Measurements from ENCODE around the gene SARNP. TPM values are rescaled to one million over a fixed set of nuclear protein-coding genes. Genes with fewer than 3 reads are reported as not detected.
"Not testable (repeated sequence)": the region's sequence is repeated elsewhere in the genome, so short reads cannot be mapped to it uniquely, and the experiment has no call there.

Gene SARNP, protein sequence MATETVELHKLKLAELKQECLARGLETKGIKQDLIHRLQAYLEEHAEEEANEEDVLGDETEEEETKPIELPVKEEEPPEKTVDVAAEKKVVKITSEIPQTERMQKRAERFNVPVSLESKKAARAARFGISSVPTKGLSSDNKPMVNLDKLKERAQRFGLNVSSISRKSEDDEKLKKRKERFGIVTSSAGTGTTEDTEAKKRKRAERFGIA
- polyA plus RNA-seq = 10 to 100 TPM; 40.8 to 85.6 (median 65.7) TPM

DNA sequence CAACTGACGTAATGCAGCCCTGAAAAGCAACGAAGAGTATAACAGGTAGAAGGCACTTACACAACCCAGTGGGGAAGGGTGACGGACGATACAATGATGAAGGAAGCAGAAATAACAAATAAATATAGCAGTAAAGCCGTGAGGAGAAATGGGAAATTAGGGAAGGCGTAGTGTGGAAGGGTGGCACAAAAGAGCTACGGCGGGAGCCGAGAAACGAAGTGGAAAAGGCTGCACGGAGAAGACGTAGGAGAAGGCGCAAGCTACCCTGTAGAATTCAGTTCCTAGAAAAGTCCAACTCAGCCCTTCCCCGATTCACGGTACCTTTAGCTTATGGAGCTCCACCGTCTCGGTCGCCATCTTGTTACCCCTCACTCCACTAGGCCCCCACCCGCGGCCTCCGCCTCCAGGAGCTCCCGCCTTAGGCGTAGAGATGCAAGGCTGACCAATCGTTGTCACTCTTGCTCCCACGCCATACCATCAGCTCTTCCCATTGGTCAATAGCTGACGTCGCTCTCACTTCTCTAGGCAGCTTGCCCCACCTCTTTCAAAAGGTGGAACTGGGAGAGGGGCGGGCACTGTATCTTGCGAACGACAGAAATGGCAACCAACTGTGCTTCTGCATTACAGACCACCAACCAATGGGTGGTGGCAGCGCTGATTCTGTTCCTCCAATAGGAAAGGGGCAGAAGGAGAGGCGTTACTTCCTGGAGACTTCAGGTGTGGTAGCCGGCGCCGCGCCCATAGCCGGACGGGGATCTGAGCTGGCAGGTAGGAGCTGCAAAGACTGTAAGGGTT lies at the start of gene SARNP, which contains the start of gene ORMDL2:
Gene SARNP, minus strand, starts transcription at position 380 of the 795 bp plus-strand sequence. Its CDS starts 23 bp downstream, at position 357.
Gene ORMDL2, plus strand, starts transcription at position 697 of the 795 bp plus-strand sequence. CDS start 959 bp downstream, outside the sequence.
- H3K27ac ChIP-seq (ENCODE audit: low read depth, low read length) = peak within 1 kb of the TSS; percentile 24
- WGBS, 3 donors = 0 to 1% (median 0%) methylated on average over 38 of the region's 38 CpGs

DNA sequence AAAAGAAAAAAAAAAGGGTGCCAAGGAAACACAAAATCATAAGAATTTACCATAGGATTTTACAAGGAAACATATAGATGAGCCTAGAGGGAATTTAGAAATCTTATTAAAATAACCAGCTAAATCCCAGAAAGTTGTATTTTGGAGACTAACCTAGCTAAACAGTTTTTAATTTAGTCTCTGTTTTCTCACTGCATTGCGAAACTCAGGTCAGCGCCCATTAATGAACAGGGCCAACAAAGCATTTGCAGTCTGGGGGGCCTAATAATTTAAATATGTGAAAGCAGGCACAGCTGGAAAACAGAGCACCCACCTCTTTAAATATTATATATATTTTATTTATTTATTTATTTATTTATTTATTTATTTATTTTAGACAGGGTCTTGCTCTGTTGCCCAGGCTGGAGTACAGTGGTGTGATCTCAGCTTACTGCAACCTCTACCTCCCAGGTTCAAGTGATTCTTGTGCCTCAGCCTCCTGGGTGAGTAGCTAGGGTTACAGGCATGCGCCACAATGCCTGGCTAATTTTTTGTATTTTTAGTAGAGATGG lies 49.0 kb upstream of the SARNP start:
- 98 to 100% (median 98%) methylated on average over 3 of the region's 3 CpGs for WGBS, 3 donors
- H3K27ac ChIP-seq (ENCODE audit: low read depth, low read length) = not testable (repeated sequence)

DNA sequence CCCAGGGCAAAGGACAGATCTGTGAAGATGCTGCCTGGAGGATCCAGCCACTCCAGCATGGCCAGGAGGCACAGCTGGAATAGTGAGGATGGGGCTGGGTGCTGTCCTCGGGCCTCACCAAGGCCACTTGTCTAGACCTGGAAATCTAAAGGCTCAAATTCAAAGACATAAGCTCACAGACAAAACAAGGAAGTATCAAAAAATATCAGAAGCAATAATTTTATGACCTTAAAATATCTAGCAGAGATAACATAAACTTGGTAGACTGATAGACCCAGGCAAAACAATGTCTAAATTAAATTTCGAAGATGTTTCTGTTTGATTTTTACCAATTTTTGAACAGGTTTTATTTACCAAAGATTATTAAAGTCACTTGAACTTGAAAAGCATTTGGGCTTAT lies 47.8 kb upstream of the SARNP start:
- 85 to 98% (median 92%) methylated on average over 2 of the region's 2 CpGs for WGBS, 3 donors
- H3K27ac ChIP-seq (ENCODE audit: low read depth, low read length) = no peak overlapping the region

DNA sequence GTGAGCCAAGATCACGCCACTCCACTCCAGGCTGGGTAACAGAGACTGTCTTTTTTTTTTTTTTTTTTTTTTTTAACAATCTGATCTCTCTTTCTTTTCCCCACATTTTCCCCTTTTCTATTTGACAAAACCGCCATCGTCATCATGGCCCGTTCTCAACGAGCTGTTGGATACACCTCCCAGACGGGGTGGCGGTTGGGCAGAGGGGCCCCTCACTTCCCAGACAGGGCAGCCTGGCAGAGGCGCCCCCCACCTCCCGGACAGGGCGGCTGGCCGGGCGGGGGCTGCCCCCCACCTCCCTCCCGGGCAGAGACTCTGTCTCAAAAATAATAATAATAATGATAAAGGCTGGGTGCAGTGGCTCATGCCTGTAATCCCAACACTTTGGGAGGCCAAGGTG lies 45.4 kb upstream of the SARNP start:
- H3K27ac ChIP-seq (ENCODE audit: low read depth, low read length) = not testable (repeated sequence)
- WGBS, 3 donors = 94 to 97% (median 95%) methylated on average over 13 of the region's 13 CpGs

DNA sequence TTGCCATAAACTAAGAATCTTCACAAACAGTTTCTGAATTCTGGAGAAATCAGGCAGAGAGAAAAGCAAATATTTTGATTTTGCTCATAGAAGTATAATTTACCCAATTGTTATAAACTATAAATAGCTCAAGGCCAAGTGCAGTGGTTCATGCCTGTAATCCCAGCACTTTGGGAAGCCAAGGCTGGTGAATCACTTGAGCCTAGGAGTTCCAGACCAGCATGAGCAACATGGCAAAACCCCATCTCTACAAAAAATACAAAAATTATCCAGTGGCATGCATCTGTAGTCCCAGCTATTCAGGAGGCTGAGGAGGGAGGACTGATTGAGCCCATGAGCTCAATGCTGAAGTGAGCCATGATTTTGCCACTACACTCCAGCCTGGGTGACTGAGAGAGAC lies 44.8 kb upstream of the SARNP start:
- no peak overlapping the region for H3K27ac ChIP-seq (ENCODE audit: low read depth, low read length)

DNA sequence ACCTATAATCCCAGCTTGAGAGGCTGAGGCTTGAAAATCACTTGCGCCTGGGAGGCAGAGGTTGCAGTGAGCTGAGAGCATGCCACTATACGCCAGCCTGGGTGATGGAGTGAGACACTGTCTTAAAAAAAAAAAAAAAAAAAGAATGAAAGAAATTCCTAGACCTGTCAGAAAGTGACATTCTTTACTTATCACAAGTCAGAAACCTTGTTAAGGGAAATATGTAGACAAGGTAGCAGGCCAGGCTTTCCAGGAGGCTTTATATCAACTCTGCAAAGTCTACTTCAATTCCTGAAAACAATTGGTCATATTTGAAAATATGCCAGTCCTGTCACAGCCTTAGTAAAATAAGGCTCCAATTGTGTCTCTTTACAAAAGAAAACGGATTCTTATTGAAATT lies 44.3 kb upstream of the SARNP start:
- H3K27ac ChIP-seq (ENCODE audit: low read depth, low read length) = no peak overlapping the region
- WGBS, 3 donors = 85 to 90% (median 88%) methylated on average over 3 of the region's 3 CpGs

DNA sequence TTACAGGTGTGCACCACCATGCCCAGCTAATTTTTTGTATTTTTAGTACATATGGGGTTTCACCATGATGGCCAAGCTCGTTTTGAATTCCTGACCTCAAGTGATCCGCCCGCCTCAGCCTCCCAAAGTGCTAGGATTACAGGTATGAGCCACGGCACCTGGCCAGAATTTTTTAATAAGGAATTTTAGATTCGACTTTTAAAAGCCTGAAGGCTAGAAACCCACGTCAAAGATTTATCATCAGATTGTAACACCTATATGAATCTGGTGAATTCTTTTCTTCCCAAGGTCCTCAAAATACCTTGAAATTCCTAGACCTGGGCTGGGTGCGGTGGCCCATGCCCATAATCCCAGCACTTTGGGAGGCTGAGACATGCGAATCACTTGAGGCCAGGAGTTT lies 43.9 kb upstream of the SARNP start:
- WGBS, 3 donors = 91 to 97% (median 95%) methylated on average over 8 of the region's 8 CpGs
- H3K27ac ChIP-seq (ENCODE audit: low read depth, low read length) = no peak overlapping the region

DNA sequence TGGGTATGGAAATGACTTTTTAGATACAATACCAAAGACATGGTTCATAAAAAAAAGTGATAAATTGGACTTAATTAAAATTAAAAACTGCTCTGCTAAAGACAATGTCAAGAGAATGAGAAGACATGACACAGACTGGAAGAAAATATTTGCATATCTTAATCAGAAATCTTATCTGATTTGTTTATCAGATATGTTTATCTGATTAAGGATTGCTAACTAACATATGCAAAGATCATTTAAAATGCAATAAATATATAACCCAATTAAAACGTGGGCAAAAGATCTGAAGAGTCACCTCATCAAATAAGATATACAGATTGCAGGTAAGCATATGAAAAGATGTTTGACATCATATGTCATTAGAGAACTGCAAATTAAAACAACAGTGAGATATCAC lies 35.2 kb upstream of the SARNP start:
- no peak overlapping the region for H3K27ac ChIP-seq (ENCODE audit: low read depth, low read length)
- 29 to 63% (median 47%) methylated on average over 1 of the region's 1 CpG for WGBS, 3 donors

DNA sequence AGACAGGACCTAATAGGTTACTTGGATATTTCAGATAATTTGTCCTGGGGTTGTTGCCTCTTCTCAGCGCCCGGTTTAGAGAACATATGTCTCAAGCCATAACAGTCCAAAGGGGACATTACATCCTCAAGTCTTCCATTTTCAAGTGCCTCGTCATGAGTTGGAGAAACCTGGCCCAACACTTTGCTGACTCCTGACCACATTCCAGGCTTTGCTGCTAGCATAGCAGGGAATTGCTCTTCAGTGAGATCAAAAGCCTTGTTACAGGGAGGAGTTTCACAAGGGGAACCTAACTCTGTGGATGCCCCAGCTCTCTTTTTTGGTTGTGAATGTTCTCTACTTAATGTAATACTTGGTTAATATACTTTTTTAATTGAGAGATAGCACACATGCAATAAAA lies 33.4 kb upstream of the SARNP start:
- H3K27ac ChIP-seq (ENCODE audit: low read depth, low read length) = peak overlapping the region; percentile 3
- WGBS, 3 donors = 79 to 84% (median 84%) methylated on average over 3 of the region's 3 CpGs

DNA sequence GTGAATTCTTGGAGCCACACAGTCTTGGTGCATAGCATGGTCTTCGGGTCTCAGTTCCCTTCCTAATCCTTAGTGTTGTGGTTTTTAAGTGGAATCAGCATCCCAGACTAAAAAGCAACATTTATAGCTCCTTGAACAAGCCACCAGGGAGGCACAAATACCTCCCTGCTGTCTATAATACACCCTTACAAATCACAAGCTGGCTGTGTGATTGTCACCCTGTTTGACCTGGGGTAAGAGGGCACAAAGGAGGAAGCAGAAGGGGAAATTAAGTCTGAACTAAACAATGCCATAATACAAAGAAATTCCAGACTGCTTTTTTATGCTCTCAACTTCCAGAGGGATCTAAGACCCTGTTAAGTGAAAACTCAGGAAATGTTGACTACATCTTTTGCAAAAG lies 32.9 kb upstream of the SARNP start:
- WGBS, 3 donors = 25 to 36% (median 33%) methylated on average over 1 of the region's 1 CpG
- H3K27ac ChIP-seq (ENCODE audit: low read depth, low read length) = peak overlapping the region; percentile 3

DNA sequence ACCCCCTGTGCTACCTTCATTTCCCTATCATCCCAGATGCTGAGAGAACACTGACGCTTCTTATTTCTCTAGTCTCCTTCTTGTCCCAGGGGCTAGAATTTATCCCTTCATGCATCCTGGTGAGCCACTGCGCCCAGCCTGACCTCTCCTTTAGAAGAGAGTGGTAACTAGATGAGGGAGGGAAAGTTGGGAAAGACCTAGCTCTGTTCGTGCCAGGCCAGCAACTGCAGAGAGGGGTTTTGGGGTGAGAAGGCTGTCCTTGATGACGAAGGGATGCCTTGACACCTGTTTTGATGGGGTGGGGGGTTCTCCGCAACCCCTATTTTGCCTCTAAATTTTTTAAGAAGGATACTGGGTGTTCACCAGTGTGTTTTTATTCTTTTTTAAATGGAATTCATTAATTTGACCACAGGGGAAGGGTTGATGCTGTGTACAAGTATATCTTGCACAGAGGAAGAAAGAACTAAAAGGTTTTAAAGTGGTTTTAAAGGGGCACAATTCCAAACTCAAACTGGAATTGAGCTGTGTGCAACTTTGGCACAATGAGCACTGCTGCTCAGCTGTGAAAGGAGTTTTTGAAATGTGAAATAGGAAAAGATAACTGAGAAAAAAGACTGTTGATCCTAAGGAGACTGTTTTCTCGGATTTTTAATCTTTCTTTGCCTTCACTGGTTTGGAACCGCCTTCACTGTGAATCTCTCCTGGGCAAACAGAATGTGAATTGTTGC lies 32.3 kb upstream of the SARNP start:
- 70 to 78% (median 72%) methylated on average over 7 of the region's 7 CpGs for WGBS, 3 donors
- peak overlapping the region; percentile 42 for H3K27ac ChIP-seq (ENCODE audit: low read depth, low read length)

DNA sequence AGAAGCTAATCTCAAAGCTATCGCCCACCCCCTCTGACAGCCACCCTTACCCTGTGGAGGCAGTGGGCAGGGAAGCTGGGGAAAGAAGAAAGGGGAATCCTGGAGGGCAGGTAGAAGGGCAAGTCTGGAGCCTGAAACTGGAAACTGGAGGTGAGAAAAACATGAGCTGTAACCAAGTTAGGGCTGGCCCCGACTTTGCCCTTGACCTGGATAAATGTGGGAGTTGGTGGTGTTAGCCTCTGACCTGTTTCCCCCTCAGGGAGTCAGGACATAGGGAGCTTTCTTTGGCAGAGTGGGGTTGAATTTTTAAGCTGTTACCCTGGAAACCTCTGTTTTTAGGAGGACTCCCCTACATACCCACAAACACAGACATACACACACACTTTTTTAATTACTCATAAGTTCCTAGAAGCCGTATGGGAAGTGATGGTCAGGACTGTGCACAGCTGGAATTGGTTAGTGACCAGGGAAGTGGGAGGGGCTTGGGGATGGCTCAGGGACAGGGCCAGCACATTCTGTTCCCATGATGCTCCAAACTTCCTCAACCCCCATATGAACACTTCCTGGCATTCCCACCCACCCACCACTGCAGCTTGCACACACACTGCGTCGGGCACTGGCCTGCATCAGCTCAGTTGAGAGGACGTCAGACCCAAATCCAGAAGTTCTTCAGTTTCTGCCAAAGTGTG lies 30.2 kb upstream of the SARNP start:
- WGBS, 3 donors = 15 to 51% (median 17%) methylated on average over 6 of the region's 6 CpGs

DNA sequence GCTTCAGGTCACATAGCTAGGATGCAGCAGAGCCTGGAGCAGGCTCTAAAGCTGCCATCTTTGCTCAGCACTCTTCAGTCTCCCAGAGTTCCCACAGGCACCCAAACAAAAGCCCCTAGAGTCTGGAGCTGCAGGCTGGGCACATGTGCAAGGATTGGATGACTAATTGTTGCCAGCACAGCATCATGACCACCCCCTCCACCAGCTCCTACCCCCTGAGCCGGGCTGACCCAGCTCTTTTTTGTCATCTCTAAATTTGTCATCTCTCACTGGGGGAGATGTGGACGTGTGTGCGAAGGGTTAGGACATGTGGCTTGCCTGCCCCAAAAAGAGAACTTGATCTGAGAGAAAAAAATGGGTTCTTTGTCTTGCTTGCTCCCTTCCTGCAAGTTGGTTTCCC lies 29.5 kb upstream of the SARNP start:
- 35 to 51% (median 41%) methylated on average over 3 of the region's 3 CpGs for WGBS, 3 donors
- H3K27ac ChIP-seq (ENCODE audit: low read depth, low read length) = peak overlapping the region; percentile 95

More for the DNA sequence above, 30.2 kb upstream of the SARNP start:
- peak overlapping the region; percentile 95 for H3K27ac ChIP-seq (ENCODE audit: low read depth, low read length)

DNA sequence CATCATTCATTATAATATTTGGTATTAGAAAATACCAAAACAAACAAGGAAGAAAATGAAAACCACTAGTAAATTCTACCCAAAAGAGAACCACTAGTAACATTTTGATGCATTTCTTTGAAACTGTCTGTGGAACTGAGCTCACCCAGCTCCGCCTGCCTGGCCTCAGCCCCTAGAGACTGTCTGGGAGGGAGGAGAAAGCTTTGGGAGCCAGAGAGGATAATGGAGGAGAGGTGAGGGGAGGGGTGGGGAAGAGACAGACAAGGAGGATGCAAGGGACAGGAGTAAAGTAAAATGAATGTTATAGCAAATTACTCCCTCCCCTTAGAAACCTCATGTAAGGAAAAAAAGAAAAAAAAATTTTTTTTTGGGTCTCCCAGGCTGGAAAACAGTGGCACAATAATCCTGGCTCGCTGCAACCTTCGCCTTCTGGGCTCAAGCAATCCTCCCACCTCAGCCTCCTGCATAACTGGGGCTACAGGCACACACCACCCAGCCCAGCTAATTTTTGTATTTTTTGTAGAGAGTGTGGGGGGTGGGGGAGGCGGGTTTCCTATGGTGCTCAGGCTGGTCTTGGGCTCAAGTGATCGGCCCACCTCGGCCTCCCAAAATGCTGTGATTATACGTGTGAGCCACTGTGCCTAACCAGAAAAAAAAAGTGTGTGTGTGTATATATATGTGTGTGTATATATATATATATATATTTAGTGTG lies 28.4 kb upstream of the SARNP start:
- peak overlapping the region; percentile 26 for H3K27ac ChIP-seq (ENCODE audit: low read depth, low read length)
- WGBS, 3 donors = 64 to 80% (median 71%) methylated on average over 7 of the region's 7 CpGs

DNA sequence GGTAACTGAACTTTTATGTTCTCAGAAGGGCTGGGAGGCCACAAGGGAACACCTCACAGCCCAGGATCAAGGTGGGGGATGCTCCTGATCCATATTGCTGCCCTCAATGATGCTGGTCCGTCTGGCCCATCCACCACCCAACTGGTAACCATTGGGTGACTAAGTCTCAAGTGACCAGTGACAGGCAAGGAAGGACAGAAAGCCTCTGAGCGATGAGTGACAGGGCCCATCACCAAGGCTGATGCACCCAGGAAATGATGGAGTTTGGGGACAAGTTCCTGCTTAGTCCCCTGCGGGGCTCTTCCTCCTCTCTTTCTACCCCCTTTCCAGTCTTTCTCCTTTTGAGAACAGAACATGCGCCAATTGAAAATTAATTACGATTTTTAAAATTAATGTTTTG lies 27.8 kb upstream of the SARNP start:
- peak overlapping the region; percentile 26 for H3K27ac ChIP-seq (ENCODE audit: low read depth, low read length)
- WGBS, 3 donors = 75 to 76% (median 75%) methylated on average over 5 of the region's 5 CpGs

DNA sequence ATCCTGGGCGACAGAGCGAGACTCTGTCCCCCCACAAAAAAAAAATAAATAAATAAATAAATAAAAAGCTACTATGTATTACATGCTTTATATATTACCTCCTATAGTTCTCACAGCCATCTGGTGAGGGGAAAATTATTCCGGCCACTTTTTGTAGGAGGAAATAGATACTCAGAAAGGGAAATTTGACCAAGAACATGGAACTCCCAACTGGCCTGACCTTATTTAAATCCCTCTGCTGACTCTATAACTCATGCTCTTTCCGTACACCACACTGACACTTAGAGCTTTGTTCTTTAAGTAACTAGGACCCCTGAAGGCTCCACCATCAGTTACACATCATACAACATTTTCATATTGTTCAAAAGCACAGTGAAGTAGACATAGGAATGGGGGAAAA lies 27.4 kb upstream of the SARNP start:
- 83 to 86% (median 85%) methylated on average over 4 of the region's 4 CpGs for WGBS, 3 donors

DNA sequence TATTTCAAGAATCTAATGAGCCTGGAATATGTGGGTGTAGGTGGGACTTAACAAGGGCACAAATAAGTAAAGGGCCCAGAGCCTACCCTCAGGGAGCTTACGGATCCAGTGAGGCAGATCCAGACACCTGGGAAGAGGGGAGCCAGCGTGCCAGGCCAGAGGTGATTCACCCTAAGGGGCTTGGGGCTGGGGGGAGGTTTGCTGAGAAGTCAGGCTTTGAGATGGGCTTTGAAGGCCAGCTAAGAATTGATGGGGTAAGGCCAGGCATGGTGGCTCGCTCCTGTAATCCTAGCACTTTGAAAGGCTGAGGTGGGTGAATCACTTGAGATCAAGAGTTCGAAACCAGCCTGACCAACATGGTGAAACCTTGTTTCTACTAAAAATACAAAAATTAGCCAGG lies 25.9 kb upstream of the SARNP start:
- H3K27ac ChIP-seq (ENCODE audit: low read depth, low read length) = peak overlapping the region; percentile 26
- WGBS, 3 donors = 93 to 98% (median 95%) methylated on average over 4 of the region's 4 CpGs

More for the DNA sequence above, 27.4 kb upstream of the SARNP start:
- no peak overlapping the region for H3K27ac ChIP-seq (ENCODE audit: low read depth, low read length)

Data from adipose tissue (tissue), 3 donors.